Naive thymus-derived CD4-positive, alpha-beta T cell (primary cell): ENCODE measurements around the gene THRA. TPM values are rescaled to one million over a fixed set of nuclear protein-coding genes. Genes with fewer than 3 reads are reported as not detected.

ENCODE experiments used
- ATAC-seq: fragments of 150-1000 bp; cut with Tn5 transposase; 2 replicates; pipeline ENCODE4 v1.10.0; 2021; ENCODE audit warnings: mild to moderate bottlenecking, moderate library complexity
- CTCF ChIA-PET: fragments of 350-600 bp; sonication (Branson Sonifier 250); formaldehyde crosslinking; loops from one replicate; lab custom pipeline; 2021; ENCODE audit warnings: antibody characterized with exemption; lab: Charles Lee
- POLR2A ChIA-PET: fragments of 350-600 bp; sonication (Branson Sonifier 250); formaldehyde crosslinking; loops from one replicate; lab custom pipeline; 2021; ENCODE audit warnings: antibody characterized with exemption, inconsistent platforms; lab: Charles Lee
- DNase-seq, 9 donors: peaks; one replicate each; pipeline versions ENCODE4 v3.0.0 to v3.0.0-alpha.2; 2020 to 2022; ENCODE audit warnings: mixed read lengths in 1 of 9
- H3K27ac ChIP-seq: one replicate; pipeline ENCODE4 v1.7.0; 2013; ENCODE audit warnings: mild to moderate bottlenecking, low read depth, low read length, moderate library complexity
- H3K27me3 ChIP-seq, 2 donors: one replicate each; pipeline ENCODE4 v1.7.0; 2013; ENCODE audit warnings: low read length in 2 of 2, mild to moderate bottlenecking in 2 of 2, moderate library complexity in 2 of 2; ENCODE audit not compliant: control insufficient read depth in 2 of 2, insufficient read depth in 2 of 2
- H3K36me3 ChIP-seq, 3 experiments: 1 replicate in 2 of 3; 2 replicates in 1 of 3; pipeline ENCODE4 v1.7.0; 2013; ENCODE audit warnings: low read length in 3 of 3, mild to moderate bottlenecking in 3 of 3, moderate library complexity in 1 of 3; ENCODE audit not compliant: insufficient read depth in 3 of 3, control insufficient read depth in 2 of 3
- H3K4me1 ChIP-seq, 2 donors: one replicate each; pipeline ENCODE4 v1.7.0; 2013; ENCODE audit warnings: low read length in 2 of 2, mild to moderate bottlenecking in 2 of 2, moderate library complexity in 1 of 2; ENCODE audit not compliant: control insufficient read depth in 2 of 2, insufficient read depth in 2 of 2
- H3K4me3 ChIP-seq: 2 replicates; pipeline ENCODE4 v1.7.0; 2013; ENCODE audit warnings: mild to moderate bottlenecking, low read length
- H3K9me3 ChIP-seq, 3 experiments: 1 replicate in 2 of 3; 2 replicates in 1 of 3; pipeline ENCODE4 v1.7.0; 2013; ENCODE audit warnings: low read length in 3 of 3; ENCODE audit not compliant: control insufficient read depth in 2 of 3
- H3K27ac Mint-ChIP-seq, 9 donors: one replicate each; pipeline ENCODE4 v1.8.0; 2020 to 2022; ENCODE audit warnings: mixed read lengths in 9 of 9, mild to moderate bottlenecking in 8 of 9, moderate library complexity in 5 of 9, inconsistent platforms in 2 of 9
- H3K27me3 Mint-ChIP-seq, 5 donors: one replicate each; pipeline ENCODE4 v1.8.0; 2021 to 2022; ENCODE audit warnings: mixed read lengths in 5 of 5, mild to moderate bottlenecking in 1 of 5
- H3K36me3 Mint-ChIP-seq, 5 donors: one replicate each; pipeline ENCODE4 v1.8.0; 2020 to 2022; ENCODE audit warnings: mixed read lengths in 5 of 5, mild to moderate bottlenecking in 3 of 5, inconsistent platforms in 1 of 5
- H3K4me1 Mint-ChIP-seq, 7 donors: one replicate each; pipeline ENCODE4 v1.8.0; 2020 to 2022; ENCODE audit warnings: mixed read lengths in 7 of 7, mild to moderate bottlenecking in 3 of 7, inconsistent platforms in 1 of 7
- H3K4me3 Mint-ChIP-seq, 10 donors: one replicate each; pipeline ENCODE4 v1.8.0; 2020 to 2022; ENCODE audit warnings: mild to moderate bottlenecking in 10 of 10, mixed read lengths in 10 of 10, moderate library complexity in 6 of 10, inconsistent platforms in 2 of 10
- H3K9me3 Mint-ChIP-seq, 11 donors: one replicate each; pipeline ENCODE4 v1.8.0; 2020 to 2022; ENCODE audit warnings: mixed read lengths in 11 of 11, mild to moderate bottlenecking in 4 of 11, inconsistent platforms in 1 of 11, moderate library complexity in 1 of 11
- intact Hi-C, 2 donors: fragments of 100-400 bp; cut with micrococcal nuclease; formaldehyde crosslinking; loops; one replicate each; pipeline ENCODE4 v1.15.1; 2023
- polyA plus RNA-seq, 2 donors: library from polyadenylated mRNA; unstranded; fragments of 300-500 nt; fragmentation: Illumina TruSeq; gene quantifications; one replicate each; pipeline ENCODE4 v1.2.3, GENCODE V29; 2021
- total RNA-seq, 6 experiments: library from RNA in 5 of 6; stranded (reverse) in 5 of 6; gene quantifications; 1 replicate in 5 of 6; 2 replicates in 1 of 6; pipeline ENCODE4 v1.2.3 and lab custom pipeline; 2021 to 2026

Gene THRA
- total and polyA plus RNA-seq, 7 experiments from 2014 or later: 3.2 to 55.9 (median 33.5) TPM

GRCh38 chr17:40123811-40124114 is 61.0 kb downstream of the THRA start:
- peak overlapping the region; percentile 86 for H3K4me3 ChIP-seq
- no peaks in the 10 kb centered on the region for H3K27me3 Mint-ChIP-seq
- peaks cover 0 to 28% (median 0%) of the 10 kb centered on the region in 3 experiments for H3K36me3 ChIP-seq
- ATAC-seq (no peak), DNase-seq (no peak)
- intact Hi-C loops: loop anchor here (1.0 to 5.0 kb wide), 6 partner anchors 10 to 194 kb away; partner anchors contain the start of gene CASC3 (in 2 of the 2)
- H3K36me3 Mint-ChIP-seq: peaks cover 0 to 15% (median 9%) of the 10 kb centered on the region in 5 donors
- H3K27me3 ChIP-seq: no peaks in the 10 kb centered on the region
- peak overlapping the region; percentile 83 to 99 (median 93) for H3K4me3 Mint-ChIP-seq
- H3K4me1 Mint-ChIP-seq: peaks cover 23 to 44% (median 36%) of the 10 kb centered on the region in 7 donors
- ChIA-PET POLR2A (interaction anchor here (0.8 to 9.1 kb wide), 18 partner anchors 9 to 528 kb away, joined by 3 to 134 read pairs (median 4); partner anchors contain the start of genes CASC3, MED24, NR1D1 and ORMDL3), CTCF (interaction anchor here (0.9 to 4.7 kb wide), 8 partner anchors 9 to 116 kb away, joined by 3 to 52 read pairs (median 6); partner anchors contain the start of genes CASC3 and NR1D1)
- peak overlapping the region; percentile 82 for H3K27ac ChIP-seq
- no peaks in the 10 kb centered on the region for H3K9me3 ChIP-seq
- H3K9me3 Mint-ChIP-seq: peaks cover 0 to 1% (median 0%) of the 10 kb centered on the region in 11 donors
- H3K4me1 ChIP-seq: peaks cover 12 to 16% of the 10 kb centered on the region in 2 donors
- H3K27ac Mint-ChIP-seq: peak overlapping the region; percentile 80 to 94 (median 87)

DNA sequence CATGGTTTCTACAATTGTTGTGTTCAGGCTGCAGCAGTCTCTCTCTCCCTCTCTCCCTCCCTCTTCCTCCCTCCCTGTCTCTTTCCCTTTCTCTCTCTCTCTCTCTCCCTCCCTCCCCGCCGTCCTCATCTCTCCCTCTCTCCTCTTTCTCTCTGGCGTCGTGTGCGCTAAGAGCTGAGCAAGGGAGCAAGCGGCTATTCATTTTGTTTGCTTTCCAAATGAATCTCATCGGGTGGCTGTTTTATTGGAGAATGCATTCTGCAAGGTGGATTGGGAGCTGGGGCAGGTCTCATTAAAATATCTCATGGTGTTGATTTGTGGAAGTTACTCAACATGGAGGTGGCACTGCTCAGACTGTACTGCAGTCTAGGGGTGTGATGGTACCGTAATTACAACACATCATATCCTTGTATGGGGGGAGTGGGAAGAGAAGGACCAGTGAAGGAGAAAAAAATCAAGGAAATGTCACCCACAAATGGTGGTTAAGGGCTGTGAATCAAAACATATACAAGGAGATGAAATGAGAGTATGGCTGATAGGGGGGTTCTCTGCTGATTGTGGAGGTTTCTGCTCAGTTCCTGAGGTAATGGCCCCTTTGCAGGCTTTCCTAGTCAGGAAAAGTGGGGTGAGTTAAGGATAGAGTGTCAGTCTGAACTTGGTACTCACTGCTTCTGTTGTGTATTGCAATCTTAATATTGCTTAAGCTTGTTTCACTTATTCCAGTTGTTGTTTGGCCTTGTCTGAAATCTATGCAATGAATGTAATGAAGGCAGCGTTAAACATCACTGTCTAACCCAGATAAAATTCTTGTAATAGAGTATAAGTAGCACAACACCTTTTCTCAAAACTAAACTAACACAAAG is 61.7 kb downstream of the THRA start:
- Histone ChIP-seq H3K27ac (peak overlapping the region; percentile 82), H3K36me3 (peaks cover 0 to 36% (median 7%) of the 10 kb centered on the region in 3 experiments), H3K27me3 (no peaks in the 10 kb centered on the region), H3K4me1 (peaks cover 12 to 16% of the 10 kb centered on the region in 2 donors), H3K4me3 (peak overlapping the region; percentile 86), H3K9me3 (no peaks in the 10 kb centered on the region)
- H3K9me3 Mint-ChIP-seq: peaks cover 0 to 1% (median 0%) of the 10 kb centered on the region in 11 donors
- peak overlapping the region; percentile 0 to 94 (median 85) for H3K27ac Mint-ChIP-seq
- ChIA-PET POLR2A (interaction anchor here (0.5 to 9.1 kb wide), 23 partner anchors 9 to 527 kb away, joined by 3 to 134 read pairs (median 4); partner anchors contain the start of genes CASC3, MED24, NR1D1 and ORMDL3), CTCF (interaction anchor here (0.6 to 4.7 kb wide), 7 partner anchors 8 to 45 kb away, joined by 3 to 52 read pairs (median 5); partner anchors contain the start of gene CASC3)
- no peaks in the 10 kb centered on the region for H3K27me3 Mint-ChIP-seq
- H3K36me3 Mint-ChIP-seq: peaks cover 0 to 17% (median 14%) of the 10 kb centered on the region in 5 donors
- H3K4me3 Mint-ChIP-seq: peak overlapping the region; percentile 83 to 99 (median 93)
- intact Hi-C loops: loop anchor here in 1 of 2 donors (5.0 kb wide), 1 partner anchor 193 kb away; no protein-coding TSS in a partner anchor
- H3K4me1 Mint-ChIP-seq: peaks cover 29 to 44% (median 38%) of the 10 kb centered on the region in 7 donors
- ATAC-seq (no peak), DNase-seq (no peak)

DNA sequence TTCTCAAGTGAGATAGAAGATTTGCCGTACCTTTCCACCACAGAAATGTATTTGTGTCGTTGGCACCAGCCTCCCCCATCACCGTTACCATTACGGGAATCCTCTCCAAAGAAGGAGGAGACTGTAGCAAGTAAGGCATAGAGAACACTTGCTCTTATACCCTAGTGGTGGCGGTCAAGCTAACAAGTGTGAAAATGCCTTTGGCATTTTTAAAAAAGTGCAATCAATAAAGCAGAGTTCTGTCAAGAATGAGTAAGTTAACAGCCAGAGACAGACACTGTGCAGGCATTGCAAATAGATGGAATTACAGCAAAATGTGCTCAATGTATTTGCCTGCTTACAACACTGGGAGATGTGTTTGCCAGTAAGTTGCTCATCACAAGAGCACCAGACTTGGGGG is 66.7 kb downstream of the THRA start:
- DNase-seq (no peak), ATAC-seq (no peak)
- no peaks in the 10 kb centered on the region for H3K27me3 Mint-ChIP-seq
- no peaks in the 10 kb centered on the region for H3K9me3 ChIP-seq
- peaks cover 17 to 55% (median 34%) of the 10 kb centered on the region in 5 donors for H3K36me3 Mint-ChIP-seq
- no peak overlapping the region for H3K27ac ChIP-seq
- H3K27ac Mint-ChIP-seq: peak overlapping the region in 6 of 9 donors; percentile 48 to 82 (median 58)
- peaks cover 10 to 66% (median 20%) of the 10 kb centered on the region in 3 experiments for H3K36me3 ChIP-seq
- intact Hi-C loops: no loop called here
- CTCF ChIA-PET: interaction anchor here (1.0 to 1.4 kb wide), 2 partner anchors 10 to 16 kb away, joined by 3 to 5 read pairs; partner anchors contain the start of gene CASC3
- H3K4me3 ChIP-seq: no peak overlapping the region
- peaks cover 3 to 9% of the 10 kb centered on the region in 2 donors for H3K4me1 ChIP-seq
- peaks cover 13 to 41% (median 28%) of the 10 kb centered on the region in 7 donors for H3K4me1 Mint-ChIP-seq
- H3K4me3 Mint-ChIP-seq: no peak overlapping the region
- H3K9me3 Mint-ChIP-seq: peaks cover 0 to 1% (median 0%) of the 10 kb centered on the region in 11 donors
- H3K27me3 ChIP-seq: no peaks in the 10 kb centered on the region
- POLR2A ChIA-PET: interaction anchor here (1.8 kb wide), 1 partner anchor 10 kb away, joined by 6 read pairs; the partner anchor contains the start of gene CASC3

- Histone ChIP-seq H3K36me3 (peaks cover 13 to 75% (median 26%) of the 10 kb centered on the region in 3 experiments), H3K9me3 (no peaks in the 10 kb centered on the region), H3K27ac (no peak overlapping the region), H3K4me1 (no peaks in the 10 kb centered on the region), H3K4me3 (no peak overlapping the region), H3K27me3 (no peaks in the 10 kb centered on the region)
- Mint-ChIP-seq H3K36me3 (peaks cover 17 to 60% (median 39%) of the 10 kb centered on the region in 5 donors), H3K4me1 (peaks cover 10 to 41% (median 27%) of the 10 kb centered on the region in 7 donors), H3K4me3 (no peak overlapping the region), H3K27me3 (no peaks in the 10 kb centered on the region), H3K9me3 (peaks cover 0 to 1% (median 0%) of the 10 kb centered on the region in 11 donors), H3K27ac (peak overlapping the region in 7 of 9 donors; percentile 14 to 78 (median 57))
- intact Hi-C loops: no loop called here
- peak; percentile 80 for ATAC-seq
- DNase-seq: no peak
- ChIA-PET POLR2A (interaction anchor here (1.8 kb wide), 1 partner anchor 9 kb away, joined by 6 read pairs; the partner anchor contains the start of gene CASC3), CTCF (interaction anchor here (1.0 kb wide), 1 partner anchor 9 kb away, joined by 3 read pairs; the partner anchor contains the start of gene CASC3)
These were observed 67.7 kb downstream of the THRA start for GRCh38 chr17:40130352-40131042.

DNA sequence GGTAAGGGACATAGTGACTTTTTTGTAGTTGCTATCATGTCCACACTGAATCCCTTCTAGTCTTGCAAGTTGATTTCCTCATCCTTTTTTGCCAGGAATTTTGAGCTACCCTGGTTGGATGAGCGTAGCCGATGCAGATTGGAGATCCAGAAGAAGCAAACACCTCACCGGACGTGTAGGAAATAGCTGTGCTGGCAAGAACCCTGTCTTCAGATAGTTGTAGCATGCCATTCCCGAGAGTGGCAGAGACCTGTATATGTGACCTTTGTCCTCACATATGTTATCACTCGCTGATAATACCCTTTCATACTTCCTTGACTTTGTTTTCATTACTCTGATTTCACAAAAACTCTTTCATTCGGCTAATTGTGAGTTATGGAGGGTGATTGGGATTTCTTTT is 71.4 kb downstream of the THRA start:
- POLR2A ChIA-PET: interaction anchor here (1.2 to 4.0 kb wide), 4 partner anchors 11 to 28 kb away, joined by 3 to 35 read pairs (median 4); partner anchors contain the start of gene MSL1
- Histone ChIP-seq H3K36me3 (peaks cover 13 to 64% (median 30%) of the 10 kb centered on the region in 3 experiments), H3K4me1 (peaks cover 4 to 5% of the 10 kb centered on the region in 2 donors), H3K9me3 (no peaks in the 10 kb centered on the region), H3K4me3 (no peak overlapping the region), H3K27ac (no peak overlapping the region), H3K27me3 (no peaks in the 10 kb centered on the region)
- ATAC-seq (no peak), DNase-seq (no peak)
- H3K4me3 Mint-ChIP-seq: no peak overlapping the region
- intact Hi-C loops: no loop called here
- H3K27me3 Mint-ChIP-seq: no peaks in the 10 kb centered on the region
- peaks cover 17 to 58% (median 35%) of the 10 kb centered on the region in 5 donors for H3K36me3 Mint-ChIP-seq
- H3K9me3 Mint-ChIP-seq: no peaks in the 10 kb centered on the region
- H3K4me1 Mint-ChIP-seq: peaks cover 5 to 50% (median 23%) of the 10 kb centered on the region in 7 donors
- CTCF ChIA-PET: interaction anchor here (0.6 to 1.3 kb wide), 6 partner anchors 14 to 277 kb away, joined by 3 to 6 read pairs (median 4); no protein-coding TSS in a partner anchor
- peak overlapping the region in 6 of 9 donors; percentile 41 to 82 (median 63) for H3K27ac Mint-ChIP-seq
